ENCODE measurements around the gene EEF1E1.

The EEF1E1 gene

GRCh38 chr6:8102122-8102958, at the start of gene EEF1E1:
Gene EEF1E1, minus strand, starts transcription at chr6:8102548. Its CDS starts 27 bp downstream, at chr6:8102521.
- ChIA-PET CTCF (interaction anchor here (0.7 to 1.7 kb wide), 10 partner anchors 8 to 379 kb away, joined by 3 to 9 read pairs (median 4); no protein-coding TSS in a partner anchor), POLR2A (interaction anchor here (0.6 kb wide), 1 partner anchor 513 kb away, joined by 3 read pairs; the partner anchor contains the start of gene SNRNP48)
- DNase-seq (ENCODE audit: extremely low spot score) = peak; percentile 97
- TF ChIP-seq, protein P1, sequence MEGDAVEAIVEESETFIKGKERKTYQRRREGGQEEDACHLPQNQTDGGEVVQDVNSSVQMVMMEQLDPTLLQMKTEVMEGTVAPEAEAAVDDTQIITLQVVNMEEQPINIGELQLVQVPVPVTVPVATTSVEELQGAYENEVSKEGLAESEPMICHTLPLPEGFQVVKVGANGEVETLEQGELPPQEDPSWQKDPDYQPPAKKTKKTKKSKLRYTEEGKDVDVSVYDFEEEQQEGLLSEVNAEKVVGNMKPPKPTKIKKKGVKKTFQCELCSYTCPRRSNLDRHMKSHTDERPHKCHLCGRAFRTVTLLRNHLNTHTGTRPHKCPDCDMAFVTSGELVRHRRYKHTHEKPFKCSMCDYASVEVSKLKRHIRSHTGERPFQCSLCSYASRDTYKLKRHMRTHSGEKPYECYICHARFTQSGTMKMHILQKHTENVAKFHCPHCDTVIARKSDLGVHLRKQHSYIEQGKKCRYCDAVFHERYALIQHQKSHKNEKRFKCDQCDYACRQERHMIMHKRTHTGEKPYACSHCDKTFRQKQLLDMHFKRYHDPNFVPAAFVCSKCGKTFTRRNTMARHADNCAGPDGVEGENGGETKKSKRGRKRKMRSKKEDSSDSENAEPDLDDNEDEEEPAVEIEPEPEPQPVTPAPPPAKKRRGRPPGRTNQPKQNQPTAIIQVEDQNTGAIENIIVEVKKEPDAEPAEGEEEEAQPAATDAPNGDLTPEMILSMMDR (IDR thresholded peaks at IDR 0.05; ENCODE audit: control extremely low read depth, extremely low read depth, low read depth, missing control alignments) = no peak

GRCh38 chr6:8149350-8149749, 47.0 kb upstream of the EEF1E1 start:
- ChIA-PET POLR2A (no interaction called here), CTCF (interaction anchor here (2.2 kb wide), 1 partner anchor 70 kb away, joined by 8 read pairs; no protein-coding TSS in a partner anchor)
- no peak for DNase-seq (ENCODE audit: extremely low spot score)
- TF ChIP-seq, protein P1 (IDR thresholded peaks at IDR 0.05; ENCODE audit: control extremely low read depth, extremely low read depth, low read depth, missing control alignments) = no peak

- DNase-seq (ENCODE audit: extremely low spot score) = no peak
- POLR2A ChIA-PET = no interaction called here
- CTCF ChIA-PET = interaction anchor here (2.1 kb wide), 1 partner anchor 75 kb away, joined by 6 read pairs; no protein-coding TSS in a partner anchor
- TF ChIP-seq, protein P1 (IDR thresholded peaks at IDR 0.05; ENCODE audit: control extremely low read depth, extremely low read depth, low read depth, missing control alignments) = no peak
Observed at GRCh38 chr6:8143945-8144344, 41.6 kb upstream of the EEF1E1 start.

GRCh38 chr6:8139451-8139850, 37.1 kb upstream of the EEF1E1 start:
- TF ChIP-seq, protein P1 (IDR thresholded peaks at IDR 0.05; ENCODE audit: control extremely low read depth, extremely low read depth, low read depth, missing control alignments) = no peak
- CTCF ChIA-PET = interaction anchor here (1.3 to 3.2 kb wide), 3 partner anchors 9 to 80 kb away, joined by 6 to 12 read pairs (median 10); no protein-coding TSS in a partner anchor
- POLR2A ChIA-PET = no interaction called here
- DNase-seq (ENCODE audit: extremely low spot score) = no peak

DNA sequence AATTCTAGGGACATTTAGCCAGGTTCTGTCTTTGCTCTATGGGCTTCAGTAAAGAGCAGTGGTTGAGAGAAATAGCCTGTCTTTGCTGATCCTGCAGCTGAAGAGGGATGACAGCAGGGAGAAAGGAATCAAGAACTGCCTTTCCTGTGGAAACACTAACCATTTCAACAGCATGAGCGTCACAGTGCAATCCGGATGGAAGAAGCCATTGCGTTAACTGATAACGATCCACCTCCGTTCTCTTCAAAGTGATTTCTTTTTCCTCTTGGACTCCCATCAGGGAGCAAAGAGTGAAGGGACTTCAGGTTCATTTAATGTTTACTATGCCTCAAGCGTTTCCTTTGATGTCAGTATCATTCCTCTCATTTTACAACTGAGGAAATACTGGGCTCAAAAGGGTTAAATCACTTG, 35.2 kb upstream of the EEF1E1 start:
- CTCF ChIA-PET = interaction anchor here (3.2 kb wide), 1 partner anchor 82 kb away, joined by 10 read pairs; no protein-coding TSS in a partner anchor
- DNase-seq (ENCODE audit: extremely low spot score) = no peak
- TF ChIP-seq, protein P1 (IDR thresholded peaks at IDR 0.05; ENCODE audit: control extremely low read depth, extremely low read depth, low read depth, missing control alignments) = no peak
- POLR2A ChIA-PET = no interaction called here

DNA sequence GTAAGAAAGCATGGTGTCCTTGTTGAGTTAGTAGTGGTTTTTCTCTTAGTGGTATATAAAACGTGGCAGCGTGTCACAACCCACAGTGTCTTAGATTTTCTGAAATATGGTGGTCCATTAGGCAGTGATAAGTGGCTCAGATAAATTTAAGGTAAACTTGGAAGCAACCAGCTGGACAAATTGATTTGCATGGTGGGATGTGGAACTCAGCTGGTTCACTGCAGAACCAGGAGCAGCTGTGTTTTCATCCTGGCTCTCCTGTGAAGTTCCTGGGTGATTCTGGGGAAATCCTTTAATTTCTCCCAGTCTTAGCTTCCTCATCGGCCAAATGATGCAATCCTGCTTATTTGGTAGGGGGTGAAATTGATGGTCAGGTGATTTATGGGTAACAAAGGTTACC, 32.9 kb upstream of the EEF1E1 start:
- POLR2A ChIA-PET = no interaction called here
- TF ChIP-seq, protein P1 (IDR thresholded peaks at IDR 0.05; ENCODE audit: control extremely low read depth, extremely low read depth, low read depth, missing control alignments) = no peak
- CTCF ChIA-PET = interaction anchor here (1.1 to 7.2 kb wide), 2 partner anchors 10 to 85 kb away, joined by 3 to 181 read pairs; no protein-coding TSS in a partner anchor
- no peak for DNase-seq (ENCODE audit: extremely low spot score)

Measured in GM10248 (cell line).